C4-2B (cell line): ENCODE results near the gene COL2A1.

ENCODE experiments used
- H3K27ac ChIP-seq: fragments of 450-650 bp; 2 replicates; pipeline ENCODE4 v1.5.1; 2017
- ZFX ChIP-seq: fragments of 450-650 bp; IDR thresholded peaks from 2 replicates; pipeline ENCODE4 v1.6.1; 2017
- TF ChIP-seq, protein P1 (sequence below): fragments of 450-650 bp; conservative IDR thresholded peaks from 2 replicates; pipeline ENCODE4 v1.5.1; 2017; ENCODE audit warnings: mild to moderate bottlenecking

COL2A1 gene

GRCh38 chr12:47978598-47978873, 25.7 kb downstream of the COL2A1 start:
- no peak for TF ChIP-seq ZFX
- TF ChIP-seq, protein P1, sequence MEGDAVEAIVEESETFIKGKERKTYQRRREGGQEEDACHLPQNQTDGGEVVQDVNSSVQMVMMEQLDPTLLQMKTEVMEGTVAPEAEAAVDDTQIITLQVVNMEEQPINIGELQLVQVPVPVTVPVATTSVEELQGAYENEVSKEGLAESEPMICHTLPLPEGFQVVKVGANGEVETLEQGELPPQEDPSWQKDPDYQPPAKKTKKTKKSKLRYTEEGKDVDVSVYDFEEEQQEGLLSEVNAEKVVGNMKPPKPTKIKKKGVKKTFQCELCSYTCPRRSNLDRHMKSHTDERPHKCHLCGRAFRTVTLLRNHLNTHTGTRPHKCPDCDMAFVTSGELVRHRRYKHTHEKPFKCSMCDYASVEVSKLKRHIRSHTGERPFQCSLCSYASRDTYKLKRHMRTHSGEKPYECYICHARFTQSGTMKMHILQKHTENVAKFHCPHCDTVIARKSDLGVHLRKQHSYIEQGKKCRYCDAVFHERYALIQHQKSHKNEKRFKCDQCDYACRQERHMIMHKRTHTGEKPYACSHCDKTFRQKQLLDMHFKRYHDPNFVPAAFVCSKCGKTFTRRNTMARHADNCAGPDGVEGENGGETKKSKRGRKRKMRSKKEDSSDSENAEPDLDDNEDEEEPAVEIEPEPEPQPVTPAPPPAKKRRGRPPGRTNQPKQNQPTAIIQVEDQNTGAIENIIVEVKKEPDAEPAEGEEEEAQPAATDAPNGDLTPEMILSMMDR: no peak
- H3K27ac ChIP-seq: no peak overlapping the region

DNA sequence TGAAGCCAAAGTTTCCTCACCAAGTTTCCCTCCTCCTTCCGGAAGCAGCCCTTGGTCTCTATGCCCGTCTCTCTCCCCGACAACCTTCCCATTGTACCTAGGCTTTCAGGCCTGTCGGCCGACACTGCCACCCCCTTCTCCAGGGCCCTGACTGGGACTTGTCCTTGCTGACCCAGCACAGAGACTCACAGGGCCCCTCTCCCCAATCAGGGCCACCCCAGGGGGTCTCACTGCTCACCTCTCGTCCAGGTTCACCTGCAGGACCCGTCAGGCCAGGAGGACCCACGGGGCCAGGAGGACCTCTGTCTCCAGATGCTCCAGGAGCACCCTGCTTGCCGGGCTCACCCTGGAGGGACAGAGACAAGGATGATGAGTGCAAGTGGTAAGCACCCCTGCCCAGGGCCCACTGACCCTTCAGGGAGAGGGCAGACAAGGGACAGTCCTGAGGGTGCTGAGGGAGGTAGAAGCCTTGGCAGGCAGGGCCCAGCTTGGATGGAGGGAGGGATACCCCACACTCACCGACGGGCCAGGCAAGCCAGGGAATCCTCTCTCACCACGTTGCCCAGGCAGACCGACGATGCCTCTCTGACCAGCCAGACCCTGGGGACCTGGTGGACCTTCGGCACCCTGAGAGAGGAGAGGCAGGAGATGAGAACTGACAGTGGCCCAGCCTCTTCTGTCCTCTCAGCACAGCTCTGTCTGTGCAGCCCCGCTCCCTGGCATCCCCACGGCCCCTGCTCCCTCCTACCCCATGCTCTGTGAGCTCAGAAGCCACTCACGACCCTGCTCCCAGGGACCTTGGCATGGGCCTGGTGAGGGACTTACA, 26.3 kb downstream of the COL2A1 start:
- no peak for TF ChIP-seq ZFX
- TF ChIP-seq, protein P1: no peak
- H3K27ac ChIP-seq: no peak overlapping the region

GRCh38 chr12:47977046-47977771, 27.1 kb downstream of the COL2A1 start:
- TF ChIP-seq, protein P1: no peak
- TF ChIP-seq ZFX: no peak
- no peak overlapping the region for H3K27ac ChIP-seq

- H3K27ac ChIP-seq: no peak overlapping the region
- TF ChIP-seq, protein P1: no peak
- TF ChIP-seq ZFX: no peak
Observed at GRCh38 chr12:47975816-47976215, 28.5 kb downstream of the COL2A1 start.

- TF ChIP-seq, protein P1: no peak
- no peak for TF ChIP-seq ZFX
- H3K27ac ChIP-seq: no peak overlapping the region
Observed at GRCh38 chr12:47975036-47975620, 29.1 kb downstream of the COL2A1 start.

DNA sequence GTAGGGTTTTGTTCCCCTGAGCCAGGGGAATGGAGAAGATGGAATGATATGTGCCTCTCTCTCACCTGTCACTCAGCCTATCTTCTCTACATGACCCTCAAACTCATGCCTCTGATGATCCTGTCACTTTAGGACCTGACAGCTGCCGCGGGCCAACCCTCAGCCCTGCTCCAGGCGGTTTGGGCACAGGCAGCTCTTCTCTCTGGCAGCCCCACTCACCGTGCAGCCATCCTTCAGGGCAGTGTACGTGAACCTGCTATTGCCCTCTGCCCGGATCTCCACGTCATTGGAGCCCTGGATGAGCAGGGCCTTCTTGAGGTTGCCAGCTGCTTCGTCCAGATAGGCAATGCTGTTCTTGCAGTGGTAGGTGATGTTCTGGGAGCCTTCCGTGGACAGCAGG, 30.4 kb downstream of the COL2A1 start:
- no peak overlapping the region for H3K27ac ChIP-seq
- no peak for TF ChIP-seq ZFX
- TF ChIP-seq, protein P1: no peak

DNA sequence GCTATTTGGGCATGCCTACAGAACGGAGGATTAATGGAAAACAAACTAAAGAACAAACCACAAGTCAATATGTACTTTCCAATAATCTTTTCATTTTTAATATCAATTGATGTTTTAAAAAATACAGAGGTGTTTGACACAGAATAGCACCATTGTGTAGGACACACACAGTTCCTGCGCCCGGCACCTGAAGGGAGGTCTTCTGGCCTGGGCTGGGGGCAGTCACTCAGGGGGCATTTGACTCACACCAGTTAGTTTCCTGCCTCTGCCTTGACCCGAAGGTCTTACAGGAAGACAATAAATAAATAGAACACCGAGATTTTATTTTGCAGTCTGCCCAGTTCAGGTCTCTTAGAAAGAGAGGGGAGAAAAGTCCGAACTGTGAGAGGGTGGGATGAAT, 31.4 kb downstream of the COL2A1 start:
- H3K27ac ChIP-seq: no peak overlapping the region
- TF ChIP-seq, protein P1: no peak
- TF ChIP-seq ZFX: no peak
